SU-DHL-6 (cell line): ENCODE measurements around the gene CITED4.

ENCODE experiments used
- H2AFZ ChIP-seq: fragments of 200-600 bp; sonication (generic); 2 replicates; pipeline ENCODE4 v1.6.1; 2014; ENCODE audit warnings: low read depth, mild to moderate bottlenecking, moderate library complexity, mixed read lengths, antibody characterized with exemption, low read length; ENCODE audit not compliant: severe bottlenecking
- H3F3A ChIP-seq: fragments of 200-600 bp; shearing (Covaris generic); 2 replicates; pipeline ENCODE4 v1.6.0; 2016; ENCODE audit warnings: antibody characterized with exemption, mild to moderate bottlenecking; ENCODE audit not compliant: insufficient read depth
- H3K27ac ChIP-seq: fragments of 200-600 bp; sonication (generic); 2 replicates; pipeline ENCODE4 v1.5.1; 2016; ENCODE audit warnings: low read depth, mild to moderate bottlenecking, low read length, moderate library complexity, mixed read lengths
- H3K27me3 ChIP-seq: fragments of 200-600 bp; sonication (generic), shearing (Covaris generic); 2 replicates; pipeline ENCODE4 v1.6.0; 2014; ENCODE audit warnings: mild to moderate bottlenecking, low read length
- H3K36me3 ChIP-seq: fragments of 200-600 bp; sonication (generic); 2 replicates; pipeline ENCODE4 v1.6.1; 2014; ENCODE audit warnings: mild to moderate bottlenecking, low read length, mixed read lengths
- H3K4me2 ChIP-seq: fragments of 300-600, 200-600 bp; shearing (Covaris generic), sonication (generic); 2 replicates; pipeline ENCODE4 v1.6.0; 2014; ENCODE audit warnings: low read length, low read depth, mild to moderate bottlenecking; ENCODE audit not compliant: poor library complexity, severe bottlenecking
- H3K4me3 ChIP-seq: fragments of 200-600 bp; sonication (generic); 2 replicates; pipeline ENCODE4 v1.5.1; 2014; ENCODE audit warnings: antibody characterized with exemption, low read length, mild to moderate bottlenecking, mixed read lengths; ENCODE audit not compliant: insufficient read depth, poor library complexity, severe bottlenecking
- H3K79me2 ChIP-seq: fragments of 200-600 bp; sonication (generic); 2 replicates; pipeline ENCODE4 v1.6.1; 2014; ENCODE audit warnings: mild to moderate bottlenecking, low read length, moderate library complexity; ENCODE audit not compliant: insufficient read depth
- H3K9ac ChIP-seq: fragments of 200-600 bp; sonication (generic); 2 replicates; pipeline ENCODE4 v1.7.0; 2014; ENCODE audit warnings: mild to moderate bottlenecking, low read length
- H3K9me2 ChIP-seq: fragments of 200-600 bp; sonication (generic); replicated peaks from 2 replicates; pipeline ENCODE4 v1.6.1; 2014; ENCODE audit warnings: low read length; ENCODE audit not compliant: insufficient read depth
- H3K9me3 ChIP-seq: fragments of 200-600 bp; sonication (generic); 2 replicates; pipeline ENCODE4 v1.6.1; 2014; ENCODE audit warnings: low read length, mixed read lengths; ENCODE audit not compliant: insufficient read depth
- H4K20me1 ChIP-seq: fragments of 200-600 bp; sonication (generic); 2 replicates; pipeline ENCODE4 v1.6.1; 2014; ENCODE audit warnings: low read depth, mild to moderate bottlenecking, antibody characterized with exemption, low read length, moderate library complexity, mixed read lengths
- EZH2phosphoT487 ChIP-seq: fragments of 200-600 bp; sonication (generic), shearing (Covaris generic); conservative IDR thresholded peaks from 2 replicates; pipeline ENCODE4 v1.6.1; 2018; ENCODE audit warnings: mild to moderate bottlenecking, antibody characterized with exemption, low read length, moderate library complexity, mixed read lengths
- TF ChIP-seq, protein P1 (sequence below): fragments of 200-600 bp; sonication (generic); IDR thresholded peaks from one replicate; pipeline ENCODE4 v1.5.1; 2017; ENCODE audit warnings: antibody characterized with exemption, mild to moderate bottlenecking, low read length, moderate library complexity; ENCODE audit not compliant: insufficient read depth, poor library complexity, severe bottlenecking

Gene CITED4

GRCh38 chr1:40838045-40838979 is 23.9 kb downstream of the CITED4 start:
- H3F3A ChIP-seq, result no peaks in the 10 kb centered on the region
- no peaks in the 10 kb centered on the region for H3K9me3 ChIP-seq
- H3K79me2 ChIP-seq, result no peaks in the 10 kb centered on the region
- no peak overlapping the region for H2AFZ ChIP-seq
- no peak overlapping the region for H3K4me2 ChIP-seq
- TF ChIP-seq, protein P1, sequence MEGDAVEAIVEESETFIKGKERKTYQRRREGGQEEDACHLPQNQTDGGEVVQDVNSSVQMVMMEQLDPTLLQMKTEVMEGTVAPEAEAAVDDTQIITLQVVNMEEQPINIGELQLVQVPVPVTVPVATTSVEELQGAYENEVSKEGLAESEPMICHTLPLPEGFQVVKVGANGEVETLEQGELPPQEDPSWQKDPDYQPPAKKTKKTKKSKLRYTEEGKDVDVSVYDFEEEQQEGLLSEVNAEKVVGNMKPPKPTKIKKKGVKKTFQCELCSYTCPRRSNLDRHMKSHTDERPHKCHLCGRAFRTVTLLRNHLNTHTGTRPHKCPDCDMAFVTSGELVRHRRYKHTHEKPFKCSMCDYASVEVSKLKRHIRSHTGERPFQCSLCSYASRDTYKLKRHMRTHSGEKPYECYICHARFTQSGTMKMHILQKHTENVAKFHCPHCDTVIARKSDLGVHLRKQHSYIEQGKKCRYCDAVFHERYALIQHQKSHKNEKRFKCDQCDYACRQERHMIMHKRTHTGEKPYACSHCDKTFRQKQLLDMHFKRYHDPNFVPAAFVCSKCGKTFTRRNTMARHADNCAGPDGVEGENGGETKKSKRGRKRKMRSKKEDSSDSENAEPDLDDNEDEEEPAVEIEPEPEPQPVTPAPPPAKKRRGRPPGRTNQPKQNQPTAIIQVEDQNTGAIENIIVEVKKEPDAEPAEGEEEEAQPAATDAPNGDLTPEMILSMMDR, result no peak
- no peak for TF ChIP-seq EZH2phosphoT487
- H3K36me3 ChIP-seq, result no peaks in the 10 kb centered on the region
- H3K9me2 ChIP-seq, result no peaks in the 10 kb centered on the region
- no peak overlapping the region for H3K9ac ChIP-seq
- H3K4me3 ChIP-seq, result no peak overlapping the region
- no peaks in the 10 kb centered on the region for H4K20me1 ChIP-seq
- H3K27me3 ChIP-seq, result no peaks in the 10 kb centered on the region
- H3K27ac ChIP-seq, result no peak overlapping the region

GRCh38 chr1:40837601-40838000 is 24.6 kb downstream of the CITED4 start:
- Histone ChIP-seq H2AFZ (no peak overlapping the region), H3K9ac (no peak overlapping the region), H3K27me3 (no peaks in the 10 kb centered on the region), H3K79me2 (no peaks in the 10 kb centered on the region), H3K4me3 (no peak overlapping the region), H3K27ac (no peak overlapping the region), H3K36me3 (no peaks in the 10 kb centered on the region), H4K20me1 (no peaks in the 10 kb centered on the region), H3K9me2 (no peaks in the 10 kb centered on the region), H3K9me3 (no peaks in the 10 kb centered on the region), H3K4me2 (no peak overlapping the region), H3F3A (no peaks in the 10 kb centered on the region)
- no peak for TF ChIP-seq EZH2phosphoT487
- TF ChIP-seq, protein P1, result no peak

GRCh38 chr1:40836283-40836682 is 25.9 kb downstream of the CITED4 start:
- no peaks in the 10 kb centered on the region for H3K27me3 ChIP-seq
- no peak overlapping the region for H3K4me2 ChIP-seq
- H3K9me3 ChIP-seq, result no peaks in the 10 kb centered on the region
- no peaks in the 10 kb centered on the region for H3K79me2 ChIP-seq
- H4K20me1 ChIP-seq, result no peaks in the 10 kb centered on the region
- H2AFZ ChIP-seq, result no peak overlapping the region
- no peaks in the 10 kb centered on the region for H3K36me3 ChIP-seq
- no peaks in the 10 kb centered on the region for H3K9me2 ChIP-seq
- no peaks in the 10 kb centered on the region for H3F3A ChIP-seq
- TF ChIP-seq, protein P1, result no peak
- no peak for TF ChIP-seq EZH2phosphoT487
- no peak overlapping the region for H3K9ac ChIP-seq
- no peak overlapping the region for H3K4me3 ChIP-seq
- no peak overlapping the region for H3K27ac ChIP-seq
